22Rv1 (cell line): ENCODE measurements around the gene CLEC4G.

ENCODE experiments used
- ZFX ChIP-seq: fragments of 450-650 bp; IDR thresholded peaks from 2 replicates; pipeline ENCODE4 v1.6.1; 2017; ENCODE audit warnings: antibody characterized with exemption, borderline replicate concordance
- TF ChIP-seq, protein P1 (sequence below): fragments of 450-650 bp; IDR thresholded peaks from 2 replicates; pipeline ENCODE4 v1.5.1; 2017; ENCODE audit warnings: mild to moderate bottlenecking

DNA sequence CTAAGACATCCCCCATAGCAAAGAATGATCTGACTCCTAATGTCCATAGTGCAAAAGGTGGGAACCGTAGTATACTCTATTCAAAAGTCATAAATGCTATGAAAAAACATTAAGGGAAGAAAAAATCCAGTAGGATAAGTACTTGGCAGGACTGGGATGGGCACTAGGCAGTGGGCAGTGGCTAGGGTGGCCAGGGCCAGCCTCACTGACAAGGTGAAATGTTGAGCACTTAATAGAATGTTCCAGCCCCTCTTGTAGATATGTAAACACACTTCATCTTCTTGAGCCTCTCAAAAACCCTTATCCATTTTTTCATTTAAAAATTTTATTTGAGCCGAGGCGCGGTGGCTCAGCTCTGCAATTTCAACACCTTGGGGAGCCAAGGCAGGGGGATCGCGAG lies 1.5 kb upstream of the CLEC4G start:
- no peak for TF ChIP-seq ZFX
- TF ChIP-seq, protein P1, sequence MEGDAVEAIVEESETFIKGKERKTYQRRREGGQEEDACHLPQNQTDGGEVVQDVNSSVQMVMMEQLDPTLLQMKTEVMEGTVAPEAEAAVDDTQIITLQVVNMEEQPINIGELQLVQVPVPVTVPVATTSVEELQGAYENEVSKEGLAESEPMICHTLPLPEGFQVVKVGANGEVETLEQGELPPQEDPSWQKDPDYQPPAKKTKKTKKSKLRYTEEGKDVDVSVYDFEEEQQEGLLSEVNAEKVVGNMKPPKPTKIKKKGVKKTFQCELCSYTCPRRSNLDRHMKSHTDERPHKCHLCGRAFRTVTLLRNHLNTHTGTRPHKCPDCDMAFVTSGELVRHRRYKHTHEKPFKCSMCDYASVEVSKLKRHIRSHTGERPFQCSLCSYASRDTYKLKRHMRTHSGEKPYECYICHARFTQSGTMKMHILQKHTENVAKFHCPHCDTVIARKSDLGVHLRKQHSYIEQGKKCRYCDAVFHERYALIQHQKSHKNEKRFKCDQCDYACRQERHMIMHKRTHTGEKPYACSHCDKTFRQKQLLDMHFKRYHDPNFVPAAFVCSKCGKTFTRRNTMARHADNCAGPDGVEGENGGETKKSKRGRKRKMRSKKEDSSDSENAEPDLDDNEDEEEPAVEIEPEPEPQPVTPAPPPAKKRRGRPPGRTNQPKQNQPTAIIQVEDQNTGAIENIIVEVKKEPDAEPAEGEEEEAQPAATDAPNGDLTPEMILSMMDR = no peak
